Measurements from ENCODE around the gene TBC1D20. TPM values are rescaled to one million over a fixed set of nuclear protein-coding genes. Genes with fewer than 3 reads are reported as not detected.

Gene TBC1D20
- total and polyA plus RNA-seq, 2 of the 4 experiments (the other 2 are of a cell fraction): 39.1 to 42.8 TPM

DNA sequence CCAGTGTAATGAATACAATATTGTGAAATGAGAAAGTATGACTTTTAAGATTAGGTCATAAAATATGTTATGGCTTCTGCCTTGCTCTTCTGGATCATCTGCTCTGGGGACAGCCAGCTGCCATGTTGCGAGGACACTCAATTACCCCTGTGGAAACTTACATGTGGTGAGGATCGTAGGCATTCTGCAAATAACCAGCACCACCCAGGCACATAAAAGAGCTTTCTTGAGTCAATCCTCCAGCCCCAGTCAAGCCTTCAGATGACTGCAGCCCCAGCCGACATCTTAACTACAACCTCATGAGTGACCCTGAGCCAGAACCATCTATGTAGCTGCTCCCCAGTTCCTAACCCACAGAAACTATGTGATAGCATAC, 58.8 kb downstream of the TBC1D20 start:
- no peak overlapping the region for H4K8ac ChIP-seq (ENCODE audit: low read depth in 2 of 2, low read length in 2 of 2)
- WGBS, 2 experiments (ENCODE audit: extremely low coverage in 2 of 2, insufficient read length in 1 of 2): 100% methylated on average over 1 of the region's 3 CpGs; no CpG with 5 or more reads in 1 of the 2 experiments
- no peak overlapping the region for H2AK9ac ChIP-seq (replicated peaks; ENCODE audit: low read depth, low read length, poor library complexity)
- dilution Hi-C loops (cut with HindIII; ENCODE audit: low sequenced_read_pairs, unreplicated experiment): no loop called here
- no peaks in the 10 kb centered on the region for H4K20me1 ChIP-seq (ENCODE audit: insufficient read depth, low read length)
- no peak overlapping the region for H4K5ac ChIP-seq (ENCODE audit: low read depth, low read length)
- ATAC-seq (ENCODE audit: low read depth) (no peak), DNase-seq (no peak)
- H3K23ac ChIP-seq (ENCODE audit: low read depth, low read length): no peak overlapping the region
- no peak overlapping the region for H3K14ac ChIP-seq (replicated peaks; ENCODE audit: low read depth, low read length)
- CTCF ChIA-PET: no interaction called here
- H2BK5ac ChIP-seq (ENCODE audit: low read depth, low read length, poor library complexity, severe bottlenecking): no peak overlapping the region
- H3K56ac ChIP-seq (ENCODE audit: extremely low read depth, insufficient read depth, low read length): no peak overlapping the region
- H2AK5ac ChIP-seq (ENCODE audit: low read depth, low read length): no peak overlapping the region
- no peak overlapping the region for H4K91ac ChIP-seq (ENCODE audit: insufficient read depth, low read depth, low read length)
- no peak overlapping the region for H3K27ac ChIP-seq (ENCODE audit: insufficient read depth, low read length)
- H2AFZ ChIP-seq (replicated peaks; ENCODE audit: low read length, poor library complexity): no peak overlapping the region
- no peak overlapping the region for H3K4ac ChIP-seq (ENCODE audit: low read depth, low read length)
- no peak overlapping the region for H2BK120ac ChIP-seq (ENCODE audit: low read depth, low read length)
- H3K79me1 ChIP-seq (ENCODE audit: low read depth in 1 of 2, low read length in 2 of 2): peaks cover 0 to 4% of the 10 kb centered on the region in 2 experiments; a peak in 3 of 4 replicates
- TF ChIP-seq, protein P1, sequence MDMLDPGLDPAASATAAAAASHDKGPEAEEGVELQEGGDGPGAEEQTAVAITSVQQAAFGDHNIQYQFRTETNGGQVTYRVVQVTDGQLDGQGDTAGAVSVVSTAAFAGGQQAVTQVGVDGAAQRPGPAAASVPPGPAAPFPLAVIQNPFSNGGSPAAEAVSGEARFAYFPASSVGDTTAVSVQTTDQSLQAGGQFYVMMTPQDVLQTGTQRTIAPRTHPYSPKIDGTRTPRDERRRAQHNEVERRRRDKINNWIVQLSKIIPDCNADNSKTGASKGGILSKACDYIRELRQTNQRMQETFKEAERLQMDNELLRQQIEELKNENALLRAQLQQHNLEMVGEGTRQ (IDR thresholded peaks at IDR 0.05; ENCODE audit: low read depth, low read length): no peak
- TF ChIP-seq MAZ (IDR thresholded peaks at IDR 0.05; ENCODE audit: borderline replicate concordance, low read depth, low read length) (no peak), BHLHE40 (IDR thresholded peaks at IDR 0.05; ENCODE audit: low read depth, low read length) (no peak), MXI1 (IDR thresholded peaks at IDR 0.05; ENCODE audit: borderline replicate concordance, low read depth, low read length) (no peak), CEBPB (IDR thresholded peaks at IDR 0.05; ENCODE audit: low read depth, low read length) (no peak), RCOR1 (IDR thresholded peaks at IDR 0.05; ENCODE audit: insufficient replicate concordance, low read length) (no peak), RAD21 (IDR thresholded peaks at IDR 0.05; ENCODE audit: low read length) (no peak), POLR2A (IDR thresholded peaks at IDR 0.05; ENCODE audit: low read depth, low read length) (no peak), FOS (IDR thresholded peaks at IDR 0.05; ENCODE audit: low read depth, low read length) (no peak), CHD1 (IDR thresholded peaks at IDR 0.05; ENCODE audit: low read depth, low read length) (no peak), RFX5 (IDR thresholded peaks at IDR 0.05; ENCODE audit: low read depth, low read length) (no peak), NFE2L2 (IDR thresholded peaks at IDR 0.05; ENCODE audit: low read depth, low read length) (no peak), MAFK (IDR thresholded peaks at IDR 0.05; ENCODE audit: low read depth, low read length) (no peak)
- TF ChIP-seq, protein P2, sequence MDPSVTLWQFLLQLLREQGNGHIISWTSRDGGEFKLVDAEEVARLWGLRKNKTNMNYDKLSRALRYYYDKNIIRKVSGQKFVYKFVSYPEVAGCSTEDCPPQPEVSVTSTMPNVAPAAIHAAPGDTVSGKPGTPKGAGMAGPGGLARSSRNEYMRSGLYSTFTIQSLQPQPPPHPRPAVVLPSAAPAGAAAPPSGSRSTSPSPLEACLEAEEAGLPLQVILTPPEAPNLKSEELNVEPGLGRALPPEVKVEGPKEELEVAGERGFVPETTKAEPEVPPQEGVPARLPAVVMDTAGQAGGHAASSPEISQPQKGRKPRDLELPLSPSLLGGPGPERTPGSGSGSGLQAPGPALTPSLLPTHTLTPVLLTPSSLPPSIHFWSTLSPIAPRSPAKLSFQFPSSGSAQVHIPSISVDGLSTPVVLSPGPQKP (IDR thresholded peaks at IDR 0.05; ENCODE audit: borderline replicate concordance, low read depth, low read length): no peak
- H3K4me1 ChIP-seq (ENCODE audit: control insufficient read depth, insufficient read depth, low read length): peaks cover 8% of the 10 kb centered on the region
- no peak overlapping the region for H3K4me3 ChIP-seq (ENCODE audit: insufficient read depth, low read depth, low read length)
- H2BK20ac ChIP-seq (ENCODE audit: low read depth, low read length): no peak overlapping the region; the same call in 1 of the 2 replicates
- peaks cover under 1% of the 10 kb centered on the region for H3K36me3 ChIP-seq (ENCODE audit: control insufficient read depth, insufficient read depth, low read length)
- no peak overlapping the region for H3K4me2 ChIP-seq (ENCODE audit: low read depth, low read length)
- in situ Hi-C loops (cut with MboI; ENCODE audit: low sequenced_read_pairs): no loop called here
- H3K9me1 ChIP-seq (ENCODE audit: insufficient read depth, low read length): no peaks in the 10 kb centered on the region
- intact Hi-C loops (cut with micrococcal nuclease): no loop called here
- POLR2A ChIA-PET (ENCODE audit: unreplicated experiment): no interaction called here
- no TSS peak for BruUV-seq (replicated peaks)
- H3K27me3 ChIP-seq (ENCODE audit: control insufficient read depth, insufficient read depth, low read length): no peaks in the 10 kb centered on the region
- no peak overlapping the region for H3K18ac ChIP-seq (ENCODE audit: low read depth, low read length)
- H2BK15ac ChIP-seq (ENCODE audit: low read depth, low read length): no peak overlapping the region; the same call in 2 of the 3 replicates
- H3K9me3 ChIP-seq (ENCODE audit: control insufficient read depth, insufficient read depth, low read length): 0 out of 2 replicates have a peak, but pooled peaks cover 3% of the 10 kb centered on the region
- H3K9ac ChIP-seq (ENCODE audit: low read depth, low read length): no peak overlapping the region

All from IMR-90 (cell line).